Loucy (cell line): Measurements from ENCODE around the gene KLHL4.

Experiments
- EZH2phosphoT487 ChIP-seq: fragments of 200-600 bp; IDR thresholded peaks from 2 replicates; pipeline ENCODE4 v1.6.1; 2018; ENCODE audit warnings: antibody characterized with exemption, mild to moderate bottlenecking, moderate library complexity, borderline replicate concordance
- TF ChIP-seq, protein P1 (sequence below): fragments of 200-600 bp; sonication (generic); conservative IDR thresholded peaks from 2 replicates; pipeline ENCODE4 v1.5.1; 2014; ENCODE audit warnings: mild to moderate bottlenecking, antibody characterized with exemption, low read length

DNA sequence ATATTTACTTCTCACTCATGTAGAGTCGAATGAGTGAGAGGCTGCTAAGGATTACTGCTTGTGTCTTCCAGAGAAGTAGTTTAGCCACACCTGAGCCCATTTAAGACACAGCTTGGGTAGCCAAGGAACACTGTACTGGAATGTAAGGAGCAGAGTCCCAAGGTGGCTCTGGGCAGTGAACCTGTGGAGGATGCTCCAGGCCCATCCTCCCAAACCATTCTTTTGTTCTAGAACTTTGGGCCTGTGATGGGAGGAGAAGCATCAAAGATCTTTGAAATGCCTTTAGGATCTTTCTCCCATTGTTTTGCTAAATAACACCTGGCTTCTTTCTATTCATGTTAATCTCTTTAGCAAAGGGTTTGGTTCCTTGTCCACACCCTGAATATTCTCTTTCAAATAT is 162.2 kb downstream of the KLHL4 start:
- TF ChIP-seq, protein P1, sequence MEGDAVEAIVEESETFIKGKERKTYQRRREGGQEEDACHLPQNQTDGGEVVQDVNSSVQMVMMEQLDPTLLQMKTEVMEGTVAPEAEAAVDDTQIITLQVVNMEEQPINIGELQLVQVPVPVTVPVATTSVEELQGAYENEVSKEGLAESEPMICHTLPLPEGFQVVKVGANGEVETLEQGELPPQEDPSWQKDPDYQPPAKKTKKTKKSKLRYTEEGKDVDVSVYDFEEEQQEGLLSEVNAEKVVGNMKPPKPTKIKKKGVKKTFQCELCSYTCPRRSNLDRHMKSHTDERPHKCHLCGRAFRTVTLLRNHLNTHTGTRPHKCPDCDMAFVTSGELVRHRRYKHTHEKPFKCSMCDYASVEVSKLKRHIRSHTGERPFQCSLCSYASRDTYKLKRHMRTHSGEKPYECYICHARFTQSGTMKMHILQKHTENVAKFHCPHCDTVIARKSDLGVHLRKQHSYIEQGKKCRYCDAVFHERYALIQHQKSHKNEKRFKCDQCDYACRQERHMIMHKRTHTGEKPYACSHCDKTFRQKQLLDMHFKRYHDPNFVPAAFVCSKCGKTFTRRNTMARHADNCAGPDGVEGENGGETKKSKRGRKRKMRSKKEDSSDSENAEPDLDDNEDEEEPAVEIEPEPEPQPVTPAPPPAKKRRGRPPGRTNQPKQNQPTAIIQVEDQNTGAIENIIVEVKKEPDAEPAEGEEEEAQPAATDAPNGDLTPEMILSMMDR, result no peak
- no peak for TF ChIP-seq EZH2phosphoT487
